SK-N-DZ (cell line): ENCODE results near the gene SEC22A.

Experiments used
- DNase-seq: peaks from one replicate; pipeline ENCODE4 v3.0.0-alpha.2; 2015; ENCODE audit warnings: low spot score

SEC22A gene

GRCh38 chr3:123287051-123287961 is 85.6 kb downstream of the SEC22A start:
- DNase-seq = no peak

- no peak for DNase-seq
These were observed 86.2 kb downstream of the SEC22A start for GRCh38 chr3:123287962-123288302.

GRCh38 chr3:123289391-123290106 is 87.8 kb downstream of the SEC22A start:
- no peak for DNase-seq

GRCh38 chr3:123290107-123290930 is 88.6 kb downstream of the SEC22A start:
- DNase-seq = no peak

- DNase-seq = no peak
These were observed 89.2 kb downstream of the SEC22A start for GRCh38 chr3:123290962-123291361.

- no peak for DNase-seq
These were observed 89.7 kb downstream of the SEC22A start for GRCh38 chr3:123291404-123291803.

GRCh38 chr3:123292321-123293310 is 90.9 kb downstream of the SEC22A start:
- no peak for DNase-seq

- no peak for DNase-seq
These were observed 92.7 kb downstream of the SEC22A start for GRCh38 chr3:123294296-123294938.

GRCh38 chr3:123295171-123295900 is 93.6 kb downstream of the SEC22A start:
- DNase-seq = no peak

- DNase-seq = no peak
These were observed 94.1 kb downstream of the SEC22A start for GRCh38 chr3:123295901-123296250.

GRCh38 chr3:123296261-123296660 is 94.5 kb downstream of the SEC22A start:
- DNase-seq = no peak

GRCh38 chr3:123296836-123297626 is 95.3 kb downstream of the SEC22A start:
- DNase-seq = no peak

GRCh38 chr3:123297627-123297899 is 95.8 kb downstream of the SEC22A start:
- no peak for DNase-seq

GRCh38 chr3:123298903-123299302 is 97.2 kb downstream of the SEC22A start:
- DNase-seq = no peak

- no peak for DNase-seq
These were observed 97.8 kb downstream of the SEC22A start for GRCh38 chr3:123299581-123299980.

GRCh38 chr3:123300056-123300455 is 98.3 kb downstream of the SEC22A start:
- no peak for DNase-seq

- no peak for DNase-seq
These were observed 98.8 kb downstream of the SEC22A start for GRCh38 chr3:123300583-123300982.

- DNase-seq = no peak
These were observed 99.8 kb downstream of the SEC22A start for GRCh38 chr3:123301331-123302184.
